ENCODE data around the gene KRTAP21-3.

- TF ChIP-seq CTCF (IDR thresholded peaks at IDR 0.05) (no peak), POLR2A (IDR thresholded peaks at IDR 0.05) (no peak), EP300 (IDR thresholded peaks at IDR 0.05) (no peak)
Measured at GRCh38 chr21:30689822-30690221, 28.8 kb downstream of the KRTAP21-3 start.

Data from tibial nerve (tissue), 4 donors.